T-cell (primary cell): Measurements from ENCODE around the gene CRTC3. TPM values are rescaled to one million over a fixed set of nuclear protein-coding genes. Genes with fewer than 3 reads are reported as not detected.

Experiments used
- ATAC-seq, 4 experiments: fragments of 200-7000 bp in 3 of 4; fragments of 150-1000 bp in 1 of 4; cut with Tn5 transposase; replicated peaks in 1 of 4; 1 replicate in 3 of 4; 2 replicates in 1 of 4; pipeline ENCODE4 v1.10.0; 2021; ENCODE audit warnings: moderate library complexity in 3 of 4, mild to moderate bottlenecking in 2 of 4, moderate number of reproducible peaks in 1 of 4
- CTCF ChIA-PET, 2 donors: fragments of 300-600 bp; sonication (Branson Sonifier 250); formaldehyde crosslinking; loops; one replicate each; lab custom pipeline; 2022; ENCODE audit warnings: antibody characterized with exemption in 2 of 2; lab: Charles Lee
- POLR2A ChIA-PET, 2 donors: fragments of 300-600 bp; sonication (Branson Sonifier 250); formaldehyde crosslinking; loops; one replicate each; lab custom pipeline; 2022; ENCODE audit warnings: antibody characterized with exemption in 2 of 2; lab: Charles Lee
- DNase-seq, 35 experiments: peaks; one replicate each; pipeline versions ENCODE4 v3.0.0 to v3.0.0-alpha.2; 2013 to 2023
- H3K27ac ChIP-seq: one replicate; pipeline ENCODE4 v1.5.1; 2013; ENCODE audit warnings: low read length
- H3K27me3 ChIP-seq, 2 experiments: replicated peaks in 1 of 2; 1 replicate in 1 of 2; 2 replicates in 1 of 2; pipeline versions ENCODE4 v1.6.1 to v1.7.0; 2013; ENCODE audit warnings: low read length in 1 of 2, mixed read lengths in 1 of 2; ENCODE audit not compliant: control insufficient read depth in 2 of 2, insufficient read depth in 2 of 2; ENCODE audit errors: extremely low read depth in 1 of 2
- H3K36me3 ChIP-seq, 2 donors: 1 replicate in 1 of 2; 2 replicates in 1 of 2; pipeline versions ENCODE4 v1.6.1 to v1.7.0; 2013; ENCODE audit warnings: low read length in 1 of 2; ENCODE audit not compliant: control insufficient read depth in 2 of 2, insufficient read depth in 1 of 2; ENCODE audit errors: extremely low read depth in 1 of 2
- H3K4me1 ChIP-seq, 2 experiments: 1 replicate in 1 of 2; 2 replicates in 1 of 2; pipeline versions ENCODE4 v1.6.1 to v1.7.0; 2013; ENCODE audit warnings: low read length in 2 of 2, mixed read lengths in 1 of 2; ENCODE audit not compliant: insufficient read depth in 2 of 2, control insufficient read depth in 1 of 2; ENCODE audit errors: extremely low read depth in 1 of 2
- H3K4me3 ChIP-seq, 2 donors: 1 replicate in 1 of 2; 2 replicates in 1 of 2; pipeline versions ENCODE4 v1.5.1 to v1.7.0; 2013; ENCODE audit warnings: mild to moderate bottlenecking in 2 of 2, low read length in 1 of 2, moderate library complexity in 1 of 2; ENCODE audit not compliant: control insufficient read depth in 1 of 2; ENCODE audit errors: extremely low read depth in 1 of 2
- H3K9me3 ChIP-seq: 2 replicates; pipeline ENCODE4 v1.7.0; 2013
- H3K27ac Mint-ChIP-seq, 2 donors: one replicate each; pipeline ENCODE4 v1.8.0; 2020 to 2021; ENCODE audit warnings: mild to moderate bottlenecking in 2 of 2, mixed read lengths in 2 of 2
- H3K27me3 Mint-ChIP-seq, 2 donors: one replicate each; pipeline ENCODE4 v1.8.0; 2021 to 2022; ENCODE audit warnings: mixed read lengths in 2 of 2
- H3K36me3 Mint-ChIP-seq: one replicate; pipeline ENCODE4 v1.8.0; 2021; ENCODE audit warnings: mixed read lengths
- H3K4me1 Mint-ChIP-seq, 3 donors: one replicate each; pipeline ENCODE4 v1.8.0; 2020 to 2022; ENCODE audit warnings: mixed read lengths in 3 of 3, mild to moderate bottlenecking in 1 of 3
- H3K4me3 Mint-ChIP-seq, 3 donors: one replicate each; pipeline ENCODE4 v1.8.0; 2020 to 2022; ENCODE audit warnings: mild to moderate bottlenecking in 3 of 3, mixed read lengths in 3 of 3, moderate library complexity in 3 of 3
- H3K9me3 Mint-ChIP-seq, 3 donors: one replicate each; pipeline ENCODE4 v1.8.0; 2020 to 2022; ENCODE audit warnings: mixed read lengths in 3 of 3
- WGBS: methylation state at CpG from one replicate; pipeline ENCODE4 v1.1.5; 2013; ENCODE audit warnings: missing lambda C conversion rate; ENCODE audit not compliant: insufficient coverage; 5-methylcytosine and 5-hydroxymethylcytosine counted together
- total RNA-seq, 35 experiments: library from RNA in 6 of 35; stranded (reverse) in 6 of 35; fragments of 120-200 nt in 1 of 35; gene quantifications; one replicate each; pipeline versions ENCODE4 v1.2.1 to v1.2.4 and lab custom pipeline; 2013 to 2026

Gene CRTC3
- total RNA-seq, 5 donors from 2014 or later (not counting 1 experiment from before 2014, with no cell fraction given) = 88.3 to 119 (median 89.1) TPM

DNA sequence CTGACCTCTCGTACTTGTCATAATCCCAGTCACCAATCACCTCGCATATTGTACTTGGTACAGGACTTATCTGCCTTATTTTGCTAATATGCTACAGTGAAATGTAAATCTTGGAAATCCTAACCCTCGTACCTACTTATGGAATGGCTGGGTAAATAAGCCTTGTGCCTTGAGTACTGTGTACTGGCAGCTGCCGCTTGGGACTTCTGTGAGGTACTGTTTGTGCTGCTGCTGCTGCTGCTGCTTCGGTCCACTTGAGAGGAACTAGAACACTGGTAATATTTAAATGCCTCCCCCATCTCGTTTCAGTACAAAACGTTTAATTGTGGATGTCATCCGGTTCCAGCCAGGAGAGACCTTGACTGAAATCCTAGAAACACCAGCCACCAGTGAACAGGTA lies 42.5 kb upstream of the CRTC3 start:
- Mint-ChIP-seq H3K4me3 (no peak overlapping the region), H3K27me3 (no peaks in the 10 kb centered on the region), H3K27ac (no peak overlapping the region), H3K36me3 (peaks cover 68% of the 10 kb centered on the region), H3K4me1 (peaks cover 0 to 5% (median under 1%) of the 10 kb centered on the region in 3 donors), H3K9me3 (no peaks in the 10 kb centered on the region)
- CTCF ChIA-PET = no interaction called here
- Histone ChIP-seq H3K27me3 (no peaks in the 10 kb centered on the region), H3K9me3 (no peaks in the 10 kb centered on the region), H3K36me3 (peaks cover 16 to 90% of the 10 kb centered on the region in 2 donors), H3K4me3 (no peak overlapping the region), H3K27ac (no peak overlapping the region), H3K4me1 (no peaks in the 10 kb centered on the region)
- DNase-seq (no peak), ATAC-seq (no peak)
- POLR2A ChIA-PET = no interaction called here
- no CpG with 5 or more reads among the region's 8 CpGs for WGBS

DNA sequence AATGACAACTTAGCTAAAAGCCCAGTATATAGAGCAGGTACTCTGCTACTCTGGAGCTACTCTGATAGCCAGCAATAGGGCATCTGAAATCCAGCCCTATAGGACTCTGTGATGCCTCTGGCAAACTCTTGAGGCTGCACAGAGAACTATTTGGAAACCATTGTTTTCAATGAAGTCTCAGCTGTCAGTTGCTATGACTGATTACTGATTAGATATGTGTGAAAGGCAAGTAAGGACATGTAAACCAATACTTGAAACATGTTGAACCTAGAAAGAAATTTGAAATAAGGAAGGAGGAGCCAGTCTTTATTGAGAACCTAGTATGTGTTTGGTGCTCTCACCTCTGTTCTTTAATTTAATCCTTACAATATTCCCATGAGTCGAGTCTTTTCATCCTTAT lies 40.2 kb upstream of the CRTC3 start:
- Mint-ChIP-seq H3K4me1 (peaks cover 14 to 17% (median 16%) of the 10 kb centered on the region in 3 donors), H3K27ac (peak overlapping the region; percentile 0 to 42), H3K27me3 (no peaks in the 10 kb centered on the region), H3K36me3 (peaks cover 73% of the 10 kb centered on the region), H3K4me3 (no peak overlapping the region), H3K9me3 (no peaks in the 10 kb centered on the region)
- ChIA-PET POLR2A (interaction anchor here in 1 of 2 donors (0.7 kb wide), 1 partner anchor 32 kb away, joined by 6 read pairs; no protein-coding TSS in a partner anchor), CTCF (interaction anchor here in 1 of 2 donors (1.0 kb wide), 1 partner anchor 127 kb away, joined by 4 read pairs; no protein-coding TSS in a partner anchor)
- Histone ChIP-seq H3K27ac (no peak overlapping the region), H3K4me1 (peaks cover 0 to 2% of the 10 kb centered on the region in 2 experiments), H3K27me3 (no peaks in the 10 kb centered on the region), H3K36me3 (peaks cover 14 to 90% of the 10 kb centered on the region in 2 donors), H3K4me3 (no peak overlapping the region), H3K9me3 (no peaks in the 10 kb centered on the region)
- DNase-seq (no peak), ATAC-seq (no peak)
- whole genome bisulfite sequencing = no CpG with 5 or more reads among the region's 1 CpG

DNA sequence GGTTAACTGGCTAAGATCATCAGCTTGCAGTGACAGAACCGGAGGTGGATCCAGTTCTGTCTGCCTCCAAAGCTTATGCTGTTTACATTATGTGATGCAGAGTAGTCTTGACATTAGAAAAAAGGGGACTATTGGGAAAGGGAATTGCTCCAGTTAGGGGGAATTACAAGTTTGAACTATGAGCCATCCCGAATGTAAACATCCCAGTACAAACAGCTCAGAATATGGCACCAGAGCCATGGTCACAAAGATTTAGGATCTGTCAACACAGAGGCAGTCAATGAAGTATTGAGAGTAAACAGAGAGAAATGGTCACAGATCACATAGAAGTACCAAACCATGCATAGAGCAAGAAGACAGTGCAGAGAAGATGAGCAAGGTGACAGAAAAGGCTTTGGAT lies 39.8 kb upstream of the CRTC3 start:
- Mint-ChIP-seq H3K9me3 (no peaks in the 10 kb centered on the region), H3K4me3 (no peak overlapping the region), H3K4me1 (peaks cover 14 to 17% (median 16%) of the 10 kb centered on the region in 3 donors), H3K27me3 (no peaks in the 10 kb centered on the region), H3K27ac (peak overlapping the region; percentile 0 to 2), H3K36me3 (peaks cover 73% of the 10 kb centered on the region)
- H3K4me3 ChIP-seq = no peak overlapping the region
- no peaks in the 10 kb centered on the region for H3K9me3 ChIP-seq
- no peaks in the 10 kb centered on the region for H3K27me3 ChIP-seq
- WGBS = no CpG with 5 or more reads among the region's 2 CpGs
- ChIA-PET CTCF (interaction anchor here in 1 of 2 donors (1.0 kb wide), 1 partner anchor 128 kb away, joined by 4 read pairs; no protein-coding TSS in a partner anchor), POLR2A (no interaction called here)
- peaks cover 14 to 90% of the 10 kb centered on the region in 2 donors for H3K36me3 ChIP-seq
- H3K27ac ChIP-seq = no peak overlapping the region
- peaks cover 0 to 2% of the 10 kb centered on the region in 2 experiments for H3K4me1 ChIP-seq
- DNase-seq (no peak), ATAC-seq (no peak)

DNA sequence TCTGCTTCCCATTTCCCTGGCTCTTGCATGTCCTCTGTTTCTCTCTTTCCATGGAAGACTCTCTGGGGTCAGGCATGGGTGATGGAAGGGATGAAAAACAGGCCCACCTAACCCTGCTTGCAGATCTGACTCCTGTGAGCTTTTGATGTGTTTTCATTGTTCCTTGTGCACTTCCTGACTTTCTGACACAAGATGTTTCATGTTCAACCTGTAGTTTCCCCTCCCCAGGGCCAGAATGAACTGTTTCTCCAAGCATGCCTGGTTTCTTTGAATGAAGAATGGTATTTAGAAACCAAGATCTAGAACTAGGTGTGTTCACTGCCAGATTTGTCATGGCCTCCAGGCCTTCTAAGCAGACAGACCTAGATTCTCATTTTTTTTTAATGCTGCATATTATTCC lies 36.1 kb upstream of the CRTC3 start:
- peak in 2 of 4 experiments; percentile 26 to 55 for ATAC-seq
- peaks cover 64% of the 10 kb centered on the region for H3K36me3 Mint-ChIP-seq
- no peak overlapping the region for H3K27ac ChIP-seq
- H3K4me1 Mint-ChIP-seq = peaks cover 14 to 17% (median 16%) of the 10 kb centered on the region in 3 donors
- H3K36me3 ChIP-seq = peaks cover 13 to 86% of the 10 kb centered on the region in 2 donors
- peak overlapping the region in 1 of 3 donors; percentile 9 for H3K4me3 Mint-ChIP-seq
- H3K9me3 ChIP-seq = no peaks in the 10 kb centered on the region
- H3K4me3 ChIP-seq = no peak overlapping the region
- CTCF ChIA-PET = no interaction called here
- H3K27ac Mint-ChIP-seq = peak overlapping the region; percentile 68 to 78
- POLR2A ChIA-PET = no interaction called here
- H3K4me1 ChIP-seq = peaks cover 0 to 2% of the 10 kb centered on the region in 2 experiments
- H3K9me3 Mint-ChIP-seq = no peaks in the 10 kb centered on the region
- DNase-seq = peak in 2 of 35 experiments; percentile 1 to 22
- no peaks in the 10 kb centered on the region for H3K27me3 Mint-ChIP-seq
- H3K27me3 ChIP-seq = no peaks in the 10 kb centered on the region

DNA sequence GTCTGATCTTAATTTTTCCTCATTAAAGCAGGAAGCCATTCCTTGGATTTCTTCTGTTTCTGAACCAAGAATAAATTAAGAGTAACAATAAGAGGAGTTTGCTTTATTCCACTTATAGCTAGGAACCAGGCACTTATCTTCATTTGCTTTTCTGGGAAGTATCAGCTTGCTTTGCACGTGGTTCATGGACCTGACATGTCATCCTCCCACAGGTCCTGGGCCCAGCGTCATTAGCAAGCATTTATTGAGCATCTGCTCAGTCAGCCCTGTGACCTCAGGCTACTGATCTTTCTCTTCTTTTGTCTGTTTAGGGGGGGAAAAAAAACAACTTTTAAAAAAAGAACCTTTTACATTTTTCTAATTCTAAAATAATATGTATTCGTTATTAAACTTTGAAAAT lies 34.7 kb upstream of the CRTC3 start:
- Mint-ChIP-seq H3K4me1 (peaks cover 14 to 17% (median 16%) of the 10 kb centered on the region in 3 donors), H3K27ac (no peak overlapping the region), H3K36me3 (peaks cover 65% of the 10 kb centered on the region), H3K27me3 (no peaks in the 10 kb centered on the region), H3K4me3 (no peak overlapping the region), H3K9me3 (no peaks in the 10 kb centered on the region)
- peaks cover 0 to 2% of the 10 kb centered on the region in 2 experiments for H3K4me1 ChIP-seq
- POLR2A ChIA-PET = no interaction called here
- DNase-seq (no peak), ATAC-seq (no peak)
- H3K36me3 ChIP-seq = peaks cover 12 to 86% of the 10 kb centered on the region in 2 donors
- no peak overlapping the region for H3K4me3 ChIP-seq
- no peak overlapping the region for H3K27ac ChIP-seq
- no peaks in the 10 kb centered on the region for H3K9me3 ChIP-seq
- CTCF ChIA-PET = interaction anchor here in 1 of 2 donors (0.6 kb wide), 1 partner anchor 14 kb away, joined by 3 read pairs; no protein-coding TSS in a partner anchor
- H3K27me3 ChIP-seq = no peaks in the 10 kb centered on the region
- WGBS = no CpG with 5 or more reads among the region's 3 CpGs

DNA sequence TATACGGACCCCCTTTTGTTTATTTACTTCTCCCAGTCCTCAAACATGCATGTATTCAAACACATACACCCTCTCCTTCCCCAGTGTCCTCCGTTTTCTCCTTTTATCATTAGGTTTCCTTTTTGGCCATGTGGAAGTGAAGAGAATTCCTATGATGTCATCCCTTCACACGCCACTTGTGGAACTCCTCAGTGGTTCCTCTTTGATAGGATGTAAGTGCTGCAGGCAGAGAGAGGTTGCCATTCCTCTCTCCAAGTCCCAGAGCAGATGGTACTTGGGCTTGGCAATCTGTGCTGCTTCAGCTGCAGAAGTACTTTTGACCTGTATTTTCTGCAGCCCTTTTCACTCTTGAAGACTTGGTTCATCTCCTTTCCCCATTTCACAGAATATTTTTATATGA lies 32.9 kb upstream of the CRTC3 start:
- Histone ChIP-seq H3K27me3 (no peaks in the 10 kb centered on the region), H3K4me3 (no peak overlapping the region), H3K4me1 (peaks cover 0 to 2% of the 10 kb centered on the region in 2 experiments), H3K27ac (no peak overlapping the region), H3K36me3 (peaks cover 7 to 80% of the 10 kb centered on the region in 2 donors), H3K9me3 (no peaks in the 10 kb centered on the region)
- Mint-ChIP-seq H3K9me3 (no peaks in the 10 kb centered on the region), H3K27me3 (no peaks in the 10 kb centered on the region), H3K36me3 (peaks cover 67% of the 10 kb centered on the region), H3K27ac (no peak overlapping the region), H3K4me1 (peaks cover 14 to 17% (median 16%) of the 10 kb centered on the region in 3 donors), H3K4me3 (no peak overlapping the region)
- POLR2A ChIA-PET = interaction anchor here in 1 of 2 donors (0.7 kb wide), 1 partner anchor 59 kb away, joined by 6 read pairs; no protein-coding TSS in a partner anchor
- WGBS = 100% methylated on average over 1 of the region's 3 CpGs
- DNase-seq = no peak
- no peak for ATAC-seq
- CTCF ChIA-PET = no interaction called here
